K562 (cell line): ENCODE measurements around the gene CD40LG. TPM values are rescaled to one million over a fixed set of nuclear protein-coding genes. Genes with fewer than 3 reads are reported as not detected.

ENCODE experiments used
- ATAC-seq: fragments of 200-7000 bp; cut with Tn5 transposase; 3 replicates; pipeline ENCODE4 v1.9.1; 2020; ENCODE audit warnings: moderate library complexity
- BruUV-seq: library from RNA; stranded (reverse); fragments of 400-500 nt; replicated peaks from 2 replicates; lab custom pipeline; 2021; lab: Mats Ljungman, UMichigan
- CTCF ChIA-PET: fragments of 300-600 bp; formaldehyde crosslinking; extraction: SDS; loops from one replicate; lab custom pipeline; 2021; ENCODE audit warnings: low intra/inter-chr PET ratio; lab: Yijun Ruan, JAX
- POLR2A ChIA-PET: fragments of 300-600, 350-650 bp; sonication (Branson Sonifier 250); formaldehyde crosslinking; extraction: SDS; loops from one replicate; lab custom pipeline; 2021; ENCODE audit warnings: antibody characterized with exemption, inconsistent platforms; lab: Yijun Ruan, JAX
- DNase-seq, 4 experiments: peaks; one replicate each; pipeline versions ENCODE4 v3.0.0 to v3.0.0-alpha.2; 2011 to 2018; ENCODE audit warnings: low spot score in 3 of 4, mixed read lengths in 3 of 4; ENCODE audit errors: extremely low read depth in 1 of 4
- FAIRE-seq: peaks from 2 replicates; lab custom pipeline; 2011; peaks lifted over from hg19 to GRCh38; lab: Jason Lieb, UNC
- H2AFZ ChIP-seq: 2 replicates; pipeline ENCODE4 v1.6.0; 2011; ENCODE audit warnings: low read depth, low read length, control low read depth, inconsistent platforms
- H3K27ac ChIP-seq: fragments of 200-600 bp; 3 replicates; pipeline ENCODE4 v1.8.0; 2011; ENCODE audit warnings: low read depth, mild to moderate bottlenecking, control low read depth, inconsistent platforms, low read length, moderate library complexity, mixed read lengths; ENCODE audit errors: extremely low read depth
- H3K27me3 ChIP-seq, 2 experiments: fragments of 300-600 bp in 1 of 2; 2 replicates in 1 of 2; 3 replicates in 1 of 2; pipeline versions ENCODE4 v1.6.0 to v1.8.0; 2011; ENCODE audit warnings: inconsistent platforms in 2 of 2, low read length in 2 of 2, mild to moderate bottlenecking in 1 of 2, mixed read lengths in 1 of 2, moderate library complexity in 1 of 2; ENCODE audit not compliant: control insufficient read depth in 2 of 2, insufficient read depth in 2 of 2
- H3K36me3 ChIP-seq: fragments of 300-600 bp; 3 replicates; pipeline ENCODE4 v1.8.0; 2011; ENCODE audit warnings: mild to moderate bottlenecking, low read length, inconsistent platforms; ENCODE audit not compliant: control insufficient read depth, insufficient read depth
- H3K4me1 ChIP-seq, 2 experiments: fragments of 200-600 bp in 1 of 2; replicated peaks in 1 of 2; 2 replicates in 1 of 2; 3 replicates in 1 of 2; pipeline versions ENCODE4 v1.5.1 to v1.8.0; 2011; ENCODE audit warnings: inconsistent platforms in 2 of 2, low read length in 2 of 2, mild to moderate bottlenecking in 1 of 2, mixed read lengths in 1 of 2, moderate library complexity in 1 of 2; ENCODE audit not compliant: control insufficient read depth in 2 of 2, insufficient read depth in 2 of 2
- H3K4me2 ChIP-seq: 2 replicates; pipeline ENCODE4 v1.6.1; 2011; ENCODE audit warnings: low read length, control low read depth, inconsistent platforms, mixed read lengths; ENCODE audit not compliant: insufficient read depth
- H3K4me3 ChIP-seq: fragments of 200-600 bp; sonication (generic), shearing (Covaris generic); 2 replicates; pipeline ENCODE4 v1.5.1; 2016; ENCODE audit warnings: control low read depth, inconsistent platforms
- H3K79me2 ChIP-seq: fragments of 200-600 bp; 3 replicates; pipeline ENCODE4 v1.8.0; 2011; ENCODE audit warnings: low read length, inconsistent platforms; ENCODE audit not compliant: control insufficient read depth, insufficient read depth
- H3K9ac ChIP-seq, 2 experiments: 2 replicates each; pipeline versions ENCODE4 v1.6.0 to v1.6.1; 2011; ENCODE audit warnings: low read depth in 2 of 2, low read length in 2 of 2, control low read depth in 1 of 2, inconsistent platforms in 1 of 2, mild to moderate bottlenecking in 1 of 2, mixed read lengths in 1 of 2; ENCODE audit not compliant: insufficient read depth in 1 of 2
- H3K9me1 ChIP-seq: one replicate; pipeline ENCODE4 v1.6.0; 2011; ENCODE audit warnings: inconsistent platforms, mild to moderate bottlenecking, low read length, moderate library complexity; ENCODE audit not compliant: control insufficient read depth, insufficient read depth
- H3K9me3 ChIP-seq: replicated peaks from 2 replicates; pipeline ENCODE4 v1.5.1; 2011; ENCODE audit warnings: low read depth, low read length, inconsistent platforms; ENCODE audit not compliant: control insufficient read depth, insufficient read depth
- H4K20me1 ChIP-seq: replicated peaks from 2 replicates; pipeline ENCODE4 v1.6.1; 2011; ENCODE audit warnings: low read length, inconsistent platforms, mixed read lengths; ENCODE audit not compliant: control insufficient read depth, insufficient read depth
- BMI1 ChIP-seq: fragments of 150-350 bp; IDR thresholded peaks from 2 replicates; pipeline ENCODE4 v1.6.1; 2014; ENCODE audit warnings: low read length
- DPF2 ChIP-seq: fragments of 450-650 bp; IDR thresholded peaks from 2 replicates; pipeline ENCODE4 v1.6.1; 2016
- ELK1 ChIP-seq: sonication (generic); formaldehyde crosslinking; IDR thresholded peaks from 2 replicates; pipeline ENCODE4 v1.8.1; 2022; ENCODE audit warnings: missing genetic modification reagents
- GTF2A2 ChIP-seq: IDR thresholded peaks from 2 replicates; pipeline ENCODE4 v1.6.1; 2016; ENCODE audit warnings: mild to moderate bottlenecking, missing genetic modification characterization, missing compliant biosample characterization
- HSF4 ChIP-seq: fragments of 250-450 bp; sonication (Bioruptor Pico); IDR thresholded peaks from 2 replicates; pipeline ENCODE4 v2.1.2; 2022; ENCODE audit warnings: mild to moderate bottlenecking, moderate library complexity, borderline replicate concordance
- IFI16 ChIP-seq: fragments of 250-450 bp; sonication (Bioruptor Pico); IDR thresholded peaks from 2 replicates; pipeline ENCODE4 v2.1.2; 2022; ENCODE audit warnings: mild to moderate bottlenecking, inconsistent platforms
- MTA1 ChIP-seq: fragments of 450-650 bp; IDR thresholded peaks from 2 replicates; pipeline ENCODE4 v1.6.1; 2017; ENCODE audit warnings: borderline replicate concordance
- NFIX ChIP-seq: fragments of 250-450 bp; sonication (Bioruptor Pico); IDR thresholded peaks from 2 replicates; pipeline ENCODE4 v1.4.0; 2020; ENCODE audit warnings: low read depth, mild to moderate bottlenecking, moderate library complexity
- NFRKB ChIP-seq: fragments of 450-650 bp; IDR thresholded peaks from 2 replicates; pipeline ENCODE4 v1.6.1; 2016; ENCODE audit warnings: low read depth
- POLR2AphosphoS2 ChIP-seq: IDR thresholded peaks from 2 replicates; pipeline ENCODE4 v1.6.1; 2012; ENCODE audit warnings: low read length, improper control_type of control experiment
- PYGO2 ChIP-seq: fragments of 450-650 bp; IDR thresholded peaks from 2 replicates; pipeline ENCODE4 v1.6.1; 2016; ENCODE audit warnings: mild to moderate bottlenecking, missing genetic modification characterization, moderate library complexity, missing compliant biosample characterization
- RBM25 ChIP-seq: fragments of 200-400 bp; formaldehyde crosslinking; IDR thresholded peaks from 2 replicates; pipeline ENCODE4 v1.6.1; 2018; ENCODE audit warnings: low read length, low read depth, moderate library complexity; ENCODE audit not compliant: severe bottlenecking
- TCF7 ChIP-seq: sonication (generic); IDR thresholded peaks from 2 replicates; pipeline ENCODE4 v1.6.1; 2016; ENCODE audit warnings: antibody characterized with exemption, borderline replicate concordance
- ZNF395 ChIP-seq: fragments of 200-800 bp; sonication (Bioruptor generic); IDR thresholded peaks from 2 replicates; pipeline ENCODE4 v1.6.1; 2017; ENCODE audit warnings: missing genetic modification characterization, missing compliant biosample characterization
- ZNF507 ChIP-seq: conservative IDR thresholded peaks from 2 replicates; pipeline ENCODE4 v1.6.1; 2017; ENCODE audit warnings: missing genetic modification characterization, missing compliant biosample characterization
- WGBS: fragments of 100-300 bp; shearing (Covaris generic); methylation state at CpG from one replicate; pipeline ENCODE4 v1.1.6; 2016; ENCODE audit warnings: low coverage, mixed read lengths; ENCODE audit not compliant: insufficient coverage; ENCODE audit errors: missing lambda C conversion rate; 5-methylcytosine and 5-hydroxymethylcytosine counted together
- in situ Hi-C: fragments of 300-500 bp; cut with MboI; formaldehyde crosslinking; loops from 4 replicates; pipeline ENCODE4 v1.15.0; 2018; ENCODE audit warnings: inconsistent platforms, mixed read lengths
- intact Hi-C: fragments of 100-400 bp; cut with micrococcal nuclease; formaldehyde crosslinking; loops from 2 replicates; pipeline ENCODE4 v1.14.2; 2022
- polyA plus RNA-seq, 8 experiments: library from polyadenylated mRNA; depleted of rRNA in 4 of 8; stranded (reverse) in 5 of 8; unstranded in 3 of 8; fragments of >200 nt; fragmentation: Nextera tagmentation in 2 of 8; fragmentation: Illumina TruSeq in 1 of 8; extraction: Ambion mirVana in 2 of 8; extraction: Trizol in 1 of 8; gene quantifications; 2 replicates each; pipeline versions ENCODE4 v1.2.1 to v1.2.3, GENCODE V29; 2011 to 2014; ENCODE audit warnings: inconsistent platforms in 1 of 8, missing spikeins in 1 of 8
- total RNA-seq, 7 experiments: library from RNA; depleted of rRNA in 6 of 7; stranded (reverse); fragments of >200 nt in 6 of 7; fragmentation: Illumina TruSeq in 2 of 7; extraction: Trizol in 2 of 7; gene quantifications; 2 replicates each; pipeline versions ENCODE4 v1.2.1 to v1.2.3, GENCODE V29; 2011 to 2021; ENCODE audit warnings: low replicate concordance in 1 of 7
- TF ChIP-seq, protein P1 (sequence below): sonication (generic); formaldehyde crosslinking; IDR thresholded peaks from 2 replicates; pipeline ENCODE4 v1.8.0; 2023; ENCODE audit warnings: mild to moderate bottlenecking, missing genetic modification reagents
- TF ChIP-seq, protein P2 (sequence below): fragments of 250-450 bp; sonication (Bioruptor Pico); IDR thresholded peaks from 2 replicates; pipeline ENCODE4 v1.4.0; 2020; ENCODE audit warnings: mild to moderate bottlenecking

Gene CD40LG
- total and polyA plus RNA-seq, 9 of the 15 experiments (the other 6 are each of a cell fraction or from before 2014, with no cell fraction given): 0.11 TPM; not detected in 8

DNA sequence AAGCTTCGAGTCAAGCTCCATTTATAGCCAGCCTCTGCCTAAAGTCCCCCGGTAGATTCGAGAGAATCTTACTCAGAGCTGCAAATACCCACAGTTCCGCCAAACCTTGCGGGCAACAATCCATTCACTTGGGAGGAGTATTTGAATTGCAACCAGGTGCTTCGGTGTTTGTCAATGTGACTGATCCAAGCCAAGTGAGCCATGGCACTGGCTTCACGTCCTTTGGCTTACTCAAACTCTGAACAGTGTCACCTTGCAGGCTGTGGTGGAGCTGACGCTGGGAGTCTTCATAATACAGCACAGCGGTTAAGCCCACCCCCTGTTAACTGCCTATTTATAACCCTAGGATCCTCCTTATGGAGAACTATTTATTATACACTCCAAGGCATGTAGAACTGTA is 11.2 kb downstream of the CD40LG start:
- Histone ChIP-seq H3K79me2 (no peaks in the 10 kb centered on the region), H2AFZ (no peak overlapping the region), H3K9ac (no peak overlapping the region), H3K4me3 (no peak overlapping the region), H3K9me1 (no peaks in the 10 kb centered on the region), H4K20me1 (no peaks in the 10 kb centered on the region), H3K36me3 (no peaks in the 10 kb centered on the region), H3K27ac (no peak overlapping the region), H3K9me3 (no peaks in the 10 kb centered on the region), H3K4me1 (no peaks in the 10 kb centered on the region), H3K27me3 (peaks cover 9 to 20% of the 10 kb centered on the region in 2 experiments; a peak in 3 of 5 replicates), H3K4me2 (no peak overlapping the region)
- CTCF ChIA-PET: no interaction called here
- POLR2A ChIA-PET: interaction anchor here (0.8 kb wide), 1 partner anchor 57 kb away, joined by 3 read pairs; no protein-coding TSS in a partner anchor
- FAIRE-seq (no peak), ATAC-seq (no peak), DNase-seq (no peak)
- intact Hi-C loops: no loop called here
- no TSS peak for BruUV-seq
- under 1% methylated on average over 9 of the region's 9 CpGs for WGBS
- in situ Hi-C loops: no loop called here
- no peak for TF ChIP-seq ZNF395 (CRISPR knock-in tag)
- TF ChIP-seq HSF4 (CRISPR knock-in tag): no peak
- TF ChIP-seq NFRKB: no peak
- no peak for TF ChIP-seq MTA1
- no peak for TF ChIP-seq GTF2A2 (tag)
- no peak for TF ChIP-seq NFIX (CRISPR knock-in tag)
- no peak for TF ChIP-seq POLR2AphosphoS2
- no peak for TF ChIP-seq TCF7
- TF ChIP-seq, protein P1, sequence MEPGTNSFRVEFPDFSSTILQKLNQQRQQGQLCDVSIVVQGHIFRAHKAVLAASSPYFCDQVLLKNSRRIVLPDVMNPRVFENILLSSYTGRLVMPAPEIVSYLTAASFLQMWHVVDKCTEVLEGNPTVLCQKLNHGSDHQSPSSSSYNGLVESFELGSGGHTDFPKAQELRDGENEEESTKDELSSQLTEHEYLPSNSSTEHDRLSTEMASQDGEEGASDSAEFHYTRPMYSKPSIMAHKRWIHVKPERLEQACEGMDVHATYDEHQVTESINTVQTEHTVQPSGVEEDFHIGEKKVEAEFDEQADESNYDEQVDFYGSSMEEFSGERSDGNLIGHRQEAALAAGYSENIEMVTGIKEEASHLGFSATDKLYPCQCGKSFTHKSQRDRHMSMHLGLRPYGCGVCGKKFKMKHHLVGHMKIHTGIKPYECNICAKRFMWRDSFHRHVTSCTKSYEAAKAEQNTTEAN: no peak
- TF ChIP-seq ELK1 (CRISPR knock-in tag): no peak
- no peak for TF ChIP-seq IFI16 (CRISPR knock-in tag)
- no peak for TF ChIP-seq DPF2
- no peak for TF ChIP-seq BMI1
- no peak for TF ChIP-seq PYGO2
- no peak for TF ChIP-seq ZNF507 (tag)
- TF ChIP-seq RBM25: no peak
- TF ChIP-seq, protein P2, sequence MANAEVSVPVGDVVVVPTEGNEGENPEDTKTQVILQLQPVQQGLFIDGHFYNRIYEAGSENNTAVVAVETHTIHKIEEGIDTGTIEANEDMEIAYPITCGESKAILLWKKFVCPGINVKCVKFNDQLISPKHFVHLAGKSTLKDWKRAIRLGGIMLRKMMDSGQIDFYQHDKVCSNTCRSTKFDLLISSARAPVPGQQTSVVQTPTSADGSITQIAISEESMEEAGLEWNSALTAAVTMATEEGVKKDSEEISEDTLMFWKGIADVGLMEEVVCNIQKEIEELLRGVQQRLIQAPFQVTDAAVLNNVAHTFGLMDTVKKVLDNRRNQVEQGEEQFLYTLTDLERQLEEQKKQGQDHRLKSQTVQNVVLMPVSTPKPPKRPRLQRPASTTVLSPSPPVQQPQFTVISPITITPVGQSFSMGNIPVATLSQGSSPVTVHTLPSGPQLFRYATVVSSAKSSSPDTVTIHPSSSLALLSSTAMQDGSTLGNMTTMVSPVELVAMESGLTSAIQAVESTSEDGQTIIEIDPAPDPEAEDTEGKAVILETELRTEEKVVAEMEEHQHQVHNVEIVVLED (CRISPR knock-in tag): no peak
